Glomerular visceral epithelial cell (primary cell): ENCODE results near the gene IPPK.

Source experiments
- DNase-seq: peaks from one replicate; pipeline ENCODE4 v3.0.0-alpha.2; 2016; ENCODE audit errors: extremely low spot score

Gene IPPK

DNA sequence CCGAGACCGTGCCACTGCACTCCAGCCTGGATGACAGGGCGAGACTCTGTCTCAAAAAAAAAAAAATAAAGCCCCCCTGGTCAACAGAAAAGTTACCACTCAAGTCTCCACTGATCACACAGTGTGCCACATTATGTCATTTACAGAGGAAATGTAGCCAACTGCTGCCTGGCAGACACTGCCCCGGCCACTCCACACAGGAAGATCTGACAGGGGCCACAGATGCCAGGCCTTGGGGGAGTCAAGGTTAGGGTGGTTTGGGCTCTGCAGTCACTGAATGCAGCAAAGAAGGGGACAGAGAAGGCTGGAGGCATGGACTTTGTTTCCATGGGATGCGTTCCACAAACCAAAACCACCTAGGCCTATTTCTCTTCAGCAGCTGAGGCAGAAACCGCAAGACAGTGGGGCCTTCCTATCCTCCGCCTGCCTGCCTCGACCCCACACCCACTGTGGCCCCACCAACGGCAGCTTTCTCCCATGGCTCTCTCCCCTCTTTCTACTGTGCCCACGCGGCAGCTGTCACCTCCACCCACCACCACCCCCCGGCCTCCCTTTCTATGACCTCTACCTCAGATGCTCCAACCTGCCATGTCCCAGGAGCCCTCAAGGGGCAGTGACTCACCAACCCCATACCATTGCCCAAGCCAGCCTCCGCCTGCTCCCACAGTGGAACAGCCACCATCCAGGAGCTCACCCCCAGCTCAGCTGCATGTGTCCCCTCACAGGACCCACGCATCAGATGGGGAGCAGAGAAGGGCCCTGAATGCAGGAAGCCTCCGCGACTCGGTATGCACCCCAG is 12.4 kb downstream of the IPPK start:
- no peak for DNase-seq

GRCh38 chr9:92656537-92656925 is 13.4 kb downstream of the IPPK start:
- DNase-seq, result no peak

DNA sequence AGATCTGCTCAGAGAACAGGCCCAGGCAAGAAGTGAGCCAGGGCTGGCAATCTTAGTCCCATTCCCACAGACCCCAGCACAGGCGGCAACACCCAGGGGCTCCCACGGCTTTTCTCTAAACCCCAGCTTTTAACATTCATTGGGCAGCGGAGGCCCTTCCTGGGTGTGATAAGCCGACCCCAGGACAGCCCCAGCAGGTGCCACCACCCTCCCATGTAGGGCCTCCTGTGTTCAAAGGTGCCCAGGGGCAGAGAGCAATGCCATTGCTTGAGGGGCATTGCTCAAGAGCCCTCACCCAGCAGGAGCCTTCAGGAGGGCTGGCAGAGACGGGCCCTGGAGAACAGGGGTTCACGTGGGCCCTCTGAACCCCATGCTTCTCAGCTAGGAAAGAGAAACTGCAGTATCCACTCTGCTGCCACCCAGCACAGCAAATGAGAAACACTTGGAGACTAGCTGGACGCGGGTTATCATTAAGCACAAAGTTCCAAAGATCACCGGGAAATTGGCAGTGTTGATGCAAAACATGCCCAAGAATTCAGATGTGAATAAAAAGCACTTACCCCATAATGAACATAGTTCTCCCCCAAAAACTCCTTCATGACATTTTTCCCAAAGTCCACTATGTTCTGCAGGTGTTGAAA is 13.9 kb downstream of the IPPK start:
- no peak for DNase-seq

GRCh38 chr9:92655366-92655765 is 14.6 kb downstream of the IPPK start:
- no peak for DNase-seq

DNA sequence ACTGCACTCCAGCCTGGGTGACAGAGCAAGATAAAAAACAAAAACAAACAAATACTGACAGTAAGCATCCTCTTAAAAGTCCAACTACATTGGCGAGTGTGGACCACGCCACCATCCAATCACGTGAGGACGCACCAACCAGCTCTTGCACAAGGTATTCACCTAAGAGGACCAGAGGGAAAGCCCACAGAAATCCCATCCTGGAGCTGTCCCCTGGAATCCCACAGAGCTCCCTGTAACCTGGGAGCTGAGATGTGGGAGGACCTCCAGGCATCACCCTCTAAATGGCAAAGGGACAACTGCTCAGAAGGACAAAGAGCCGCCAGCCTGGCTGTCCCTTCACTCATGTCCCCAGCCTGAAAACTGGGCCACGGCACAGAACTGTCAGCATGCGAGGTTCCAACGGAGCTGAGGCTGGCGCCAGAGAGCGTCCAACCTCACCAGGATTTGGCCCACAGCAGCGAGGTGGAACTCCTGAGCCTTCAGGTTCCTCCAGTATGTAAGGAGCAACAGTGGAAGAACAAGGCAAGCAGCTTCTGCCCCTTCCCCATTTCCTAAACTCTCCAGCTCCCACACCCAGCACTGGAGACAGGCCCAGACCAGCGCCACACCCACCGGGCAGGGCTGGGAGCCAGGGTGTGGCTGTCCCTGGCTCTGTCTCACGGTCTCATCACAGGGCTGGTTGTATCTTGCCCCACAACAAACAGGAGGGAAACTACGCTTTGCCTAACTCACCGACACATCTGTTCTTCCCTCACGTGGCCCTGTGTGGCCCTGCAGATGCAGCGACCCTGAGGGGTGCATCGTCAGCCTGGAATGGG is 15.2 kb downstream of the IPPK start:
- no peak for DNase-seq

- no peak for DNase-seq
These were observed 17.5 kb downstream of the IPPK start for GRCh38 chr9:92652461-92652860.

- DNase-seq, result no peak
These were observed 18.9 kb downstream of the IPPK start for GRCh38 chr9:92650839-92651621.

DNA sequence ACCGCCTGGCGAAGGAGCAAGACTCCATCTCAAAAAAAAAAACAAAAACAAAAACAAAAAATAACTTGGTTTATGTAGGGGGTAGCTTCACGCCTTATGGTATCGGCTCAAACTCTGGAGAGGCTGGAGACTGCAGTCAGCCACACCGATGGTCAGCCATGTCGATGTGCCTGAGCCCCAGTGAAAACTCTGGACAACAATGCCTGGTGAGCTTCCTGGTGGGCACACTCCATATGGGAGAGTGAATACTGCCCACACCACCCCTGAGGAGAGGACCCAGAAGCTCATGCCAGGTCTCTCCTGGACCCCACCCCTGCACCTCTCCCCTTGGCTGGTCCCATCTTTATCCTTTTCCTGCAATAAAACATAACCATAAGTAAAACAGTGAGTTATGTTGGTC is 19.6 kb downstream of the IPPK start:
- DNase-seq, result no peak

- no peak for DNase-seq
These were observed 20.9 kb downstream of the IPPK start for GRCh38 chr9:92649007-92649406.

DNA sequence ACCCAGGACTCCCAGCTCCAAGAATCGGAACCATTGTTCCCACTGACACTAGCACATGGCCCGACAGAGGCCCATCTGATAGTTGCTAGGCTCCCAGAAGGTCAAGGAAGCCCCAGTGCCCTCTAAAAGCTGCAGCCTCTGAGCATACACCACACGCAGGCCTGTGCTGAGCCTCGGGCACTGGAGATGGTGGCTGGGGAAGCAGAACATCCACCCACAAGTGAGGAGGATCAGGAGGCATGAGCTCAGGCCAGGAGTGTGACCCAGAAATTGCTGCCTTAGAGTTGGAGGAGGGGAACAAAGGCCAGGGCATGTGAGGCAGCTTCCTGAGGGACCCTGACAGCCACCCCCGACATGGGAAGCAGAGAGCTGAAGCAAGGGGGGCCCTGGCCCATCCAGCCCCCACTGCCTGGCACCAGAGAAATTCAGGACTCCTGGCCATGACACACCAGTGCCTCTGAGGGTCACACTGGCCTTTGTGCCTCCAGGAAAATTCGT is 21.4 kb downstream of the IPPK start:
- no peak for DNase-seq

DNA sequence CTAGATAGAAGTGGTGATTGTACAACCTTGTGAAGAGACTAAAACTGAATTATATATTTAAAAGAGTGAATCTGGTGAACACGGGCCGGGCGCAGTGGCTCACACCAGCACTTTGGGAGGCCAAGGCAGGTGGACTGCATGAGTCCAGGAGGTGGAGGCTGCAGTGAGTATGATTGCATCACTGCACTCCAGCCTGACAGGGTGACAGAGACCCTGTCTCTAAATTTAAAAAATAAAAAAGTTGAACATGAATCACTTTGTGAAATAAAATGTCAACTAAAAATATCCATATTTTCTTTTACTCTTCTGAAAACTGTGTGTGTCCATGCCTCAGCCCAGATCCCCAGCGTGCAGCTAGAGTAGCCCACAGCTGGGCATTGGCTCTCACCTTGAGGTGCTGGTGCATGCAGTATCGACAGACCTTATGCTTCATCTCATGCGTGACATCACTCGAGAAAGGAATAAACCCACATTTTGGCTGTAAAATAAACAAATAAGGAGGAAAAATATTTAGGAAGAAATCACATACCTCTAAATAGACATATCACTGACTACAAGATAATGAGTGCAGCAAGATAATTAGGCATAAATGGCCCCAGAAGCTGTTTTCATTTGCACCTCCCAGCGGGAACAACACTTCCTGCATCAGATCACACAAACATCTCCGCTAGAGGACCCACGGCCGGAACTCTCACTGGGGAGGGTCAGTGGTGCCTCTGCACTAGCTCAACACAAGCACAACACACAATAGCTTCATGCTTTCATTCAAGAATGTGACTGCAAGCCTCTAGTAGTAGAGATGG is 22.1 kb downstream of the IPPK start:
- no peak for DNase-seq

- DNase-seq, result no peak
These were observed 24.9 kb downstream of the IPPK start for GRCh38 chr9:92645041-92645440.

DNA sequence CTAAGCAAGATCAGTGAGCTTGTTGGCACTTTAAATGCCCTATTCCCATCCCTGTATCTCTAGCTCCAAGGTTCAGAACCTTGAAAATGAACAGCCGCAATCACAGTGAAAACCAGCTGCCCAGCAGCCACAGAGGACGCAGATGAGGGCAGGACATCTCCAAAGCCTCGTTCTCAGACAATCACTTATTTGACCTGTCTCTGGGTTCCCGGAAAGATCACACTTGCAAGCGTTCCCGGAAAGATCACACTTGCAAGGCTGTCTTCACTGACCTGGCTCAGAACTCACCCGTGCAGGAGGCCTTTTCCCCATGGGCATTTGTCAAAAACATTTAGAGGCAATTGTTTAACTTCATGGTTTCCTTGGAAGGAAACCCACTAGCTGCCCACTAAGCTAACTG is 25.7 kb downstream of the IPPK start:
- DNase-seq, result no peak

DNA sequence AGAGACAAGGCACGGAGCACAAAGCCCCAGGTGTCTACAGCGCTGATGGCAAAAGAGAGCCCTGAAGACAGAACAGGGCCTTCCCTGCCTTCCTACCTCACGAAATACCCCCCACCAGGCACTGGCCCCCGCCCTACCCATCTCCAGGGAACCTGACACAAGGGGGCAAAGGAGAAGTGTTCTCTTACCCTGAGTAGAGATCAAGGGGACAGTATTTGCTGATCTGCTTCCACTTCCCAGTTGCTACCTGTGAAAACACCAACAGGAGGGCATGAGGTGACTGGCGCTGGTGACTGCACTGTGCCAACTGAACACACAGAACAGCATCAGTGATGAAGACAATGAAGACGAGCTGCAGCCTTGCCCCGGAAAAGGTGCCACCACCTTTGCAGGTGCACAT is 27.4 kb downstream of the IPPK start:
- no peak for DNase-seq

DNA sequence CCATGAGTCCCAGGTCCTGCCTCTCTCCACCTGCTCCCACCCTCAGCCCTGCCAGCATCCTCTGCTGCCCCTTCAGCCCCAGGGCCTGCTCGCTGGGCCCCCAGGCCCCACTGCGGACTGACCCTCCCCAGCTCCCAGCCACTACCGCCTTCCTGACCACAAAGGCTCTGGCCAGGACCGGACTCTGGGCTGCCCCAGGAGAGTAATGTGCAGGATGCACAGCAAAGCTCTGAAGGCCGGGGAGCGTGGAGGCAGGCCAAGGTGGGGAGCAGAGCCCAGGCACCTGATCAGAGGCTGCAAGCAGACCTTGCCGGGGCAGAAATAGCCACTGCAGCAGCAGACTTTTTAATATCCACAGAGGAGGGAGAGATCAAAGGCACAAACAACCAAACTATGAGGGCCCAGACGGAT is 27.9 kb downstream of the IPPK start:
- no peak for DNase-seq

DNA sequence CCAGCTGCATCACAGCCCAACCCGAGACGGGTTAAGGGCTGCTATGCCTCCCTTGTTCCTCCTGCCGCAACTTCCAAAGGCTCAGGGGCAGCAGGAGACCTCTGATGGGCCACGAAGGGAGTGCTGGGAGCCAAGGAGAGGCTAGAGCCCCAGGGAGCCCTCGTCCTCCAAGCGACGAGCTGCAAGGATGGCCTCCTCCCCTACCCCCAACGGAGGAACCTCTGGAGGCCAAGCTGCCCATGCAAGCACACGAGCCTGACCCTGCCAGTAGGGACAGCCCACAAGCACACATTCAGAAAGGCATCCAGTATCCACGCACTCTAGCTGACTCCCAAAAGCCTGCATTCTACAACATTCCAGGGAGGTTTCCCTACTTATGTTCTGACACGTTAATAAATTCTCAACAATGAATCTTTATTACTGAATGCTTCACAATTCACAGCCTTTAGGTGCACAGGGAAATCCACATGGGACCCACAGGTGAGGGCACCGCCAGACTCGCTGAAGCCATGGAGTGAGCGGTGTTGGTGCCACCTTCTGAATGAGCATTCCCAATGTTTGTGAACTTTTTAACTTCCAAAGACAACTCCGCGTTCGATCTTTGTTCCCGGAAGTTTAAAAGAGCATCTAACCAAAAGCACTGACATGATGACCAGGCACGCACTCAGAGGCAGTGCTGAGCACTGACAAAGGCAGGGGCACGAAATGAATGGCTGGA is 28.7 kb downstream of the IPPK start:
- no peak for DNase-seq

DNA sequence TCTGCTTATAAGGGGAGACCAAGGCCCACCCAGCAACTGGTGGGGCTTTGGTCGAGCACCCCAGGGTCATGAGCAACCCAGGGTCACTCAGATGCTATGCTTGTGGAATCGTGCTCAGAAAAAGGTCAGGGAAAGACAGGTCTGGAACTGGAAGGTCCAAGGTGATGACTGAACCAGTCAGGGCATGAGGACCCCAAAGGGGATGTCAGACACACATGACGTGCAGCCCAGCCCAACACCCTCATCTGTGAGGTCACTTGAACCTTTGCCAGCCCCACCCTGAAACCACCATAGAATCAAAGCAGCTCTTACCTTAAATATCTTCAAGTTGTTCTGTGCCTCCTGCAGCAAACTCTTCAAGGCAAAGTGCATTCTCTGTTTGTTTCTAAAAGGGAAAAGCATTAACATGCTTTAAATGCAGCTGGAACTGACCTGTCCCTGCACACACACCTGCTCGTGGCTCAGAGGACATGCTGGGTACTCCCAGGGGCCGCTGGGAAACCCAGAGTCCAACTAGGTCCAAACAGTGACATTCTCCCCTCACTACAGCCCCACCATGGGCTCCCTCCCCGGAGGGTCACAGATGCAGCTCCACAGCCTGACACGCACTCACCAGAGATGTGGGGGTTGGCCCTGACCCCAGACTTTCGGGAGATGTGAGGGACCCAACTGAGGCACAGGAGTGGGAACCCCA is 29.4 kb downstream of the IPPK start:
- no peak for DNase-seq

- no peak for DNase-seq
These were observed 30.1 kb downstream of the IPPK start for GRCh38 chr9:92639791-92640271.

DNA sequence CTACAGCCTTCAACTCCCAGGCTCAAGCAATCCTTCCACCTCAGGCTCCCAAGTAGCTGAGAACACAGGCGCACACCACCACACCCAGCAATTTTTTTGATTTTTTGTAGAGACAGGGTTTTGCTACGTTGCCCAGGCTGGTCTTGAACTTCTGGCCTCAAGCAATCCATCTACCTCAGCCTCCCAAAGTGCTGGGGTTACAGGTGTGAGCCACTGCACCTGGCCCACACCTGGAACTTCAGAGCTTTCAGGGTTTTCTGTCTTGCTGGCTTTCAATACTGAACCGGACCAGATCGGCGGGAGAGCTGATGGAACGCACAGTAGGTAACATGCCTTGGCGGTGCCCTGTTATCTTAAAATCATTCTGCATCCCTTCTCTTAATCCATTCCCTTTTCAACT is 30.8 kb downstream of the IPPK start:
- DNase-seq, result no peak
